Smooth muscle cell of the brain vasculature (primary cell): ENCODE measurements around the gene ELN.
"Not testable (repeated sequence)": the region's sequence is repeated elsewhere in the genome, so short reads cannot be mapped to it uniquely, and the experiment has no call there.

Experiments used
- DNase-seq: peaks from one replicate; pipeline ENCODE4 v3.0.0-alpha.2; 2012; ENCODE audit warnings: low read depth, low spot score

The ELN gene

DNA sequence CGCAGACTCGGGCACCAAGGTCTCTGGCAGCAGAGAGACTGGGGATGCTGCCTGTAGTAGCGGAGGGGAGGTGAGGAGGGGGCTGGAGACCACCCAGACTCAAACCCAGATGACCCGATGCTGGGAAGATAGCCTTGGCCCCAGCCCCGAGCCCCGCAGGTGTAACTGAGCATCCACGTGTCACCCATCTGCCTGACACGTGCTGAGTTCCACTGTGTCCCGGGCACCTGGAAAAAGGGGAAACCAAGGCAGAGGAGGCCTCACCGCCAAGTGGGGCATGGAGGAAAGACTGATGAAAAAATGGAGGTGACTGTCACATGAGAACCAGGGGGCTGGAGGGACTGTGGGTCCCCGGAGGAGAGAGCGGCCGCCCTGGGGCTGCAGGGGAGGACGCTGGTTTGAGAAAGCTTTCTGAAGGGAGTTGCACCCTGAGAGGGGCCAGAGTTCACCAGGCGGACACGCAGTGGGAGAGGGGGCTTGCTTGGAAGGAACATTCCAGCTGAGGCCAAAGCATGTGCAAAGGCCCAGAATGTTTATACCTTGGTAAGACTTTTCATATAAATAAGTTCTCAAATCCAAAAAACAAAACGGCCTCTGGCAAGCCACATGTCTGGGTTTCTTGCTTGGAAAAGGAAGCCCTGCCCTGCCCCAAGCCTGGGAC, 27.4 kb upstream of the ELN start:
- DNase-seq, result no peak

DNA sequence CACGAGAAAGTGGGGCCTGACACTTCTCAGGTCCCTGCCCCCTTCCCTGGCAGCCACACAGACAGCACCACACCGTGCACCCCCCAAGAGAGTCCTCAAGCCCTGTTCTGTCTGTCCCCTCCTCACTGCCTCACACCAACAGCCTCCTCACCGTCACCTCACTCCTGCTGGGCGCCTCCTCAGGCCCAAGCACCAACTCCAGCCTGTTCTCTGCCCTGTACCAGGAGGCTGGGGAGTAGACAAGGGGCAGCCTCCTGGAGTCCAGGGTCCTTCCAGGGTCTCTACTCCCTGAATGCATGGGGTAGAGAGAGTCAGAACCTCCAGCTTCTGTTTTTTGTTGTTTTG, 26.9 kb upstream of the ELN start:
- DNase-seq, result no peak

DNA sequence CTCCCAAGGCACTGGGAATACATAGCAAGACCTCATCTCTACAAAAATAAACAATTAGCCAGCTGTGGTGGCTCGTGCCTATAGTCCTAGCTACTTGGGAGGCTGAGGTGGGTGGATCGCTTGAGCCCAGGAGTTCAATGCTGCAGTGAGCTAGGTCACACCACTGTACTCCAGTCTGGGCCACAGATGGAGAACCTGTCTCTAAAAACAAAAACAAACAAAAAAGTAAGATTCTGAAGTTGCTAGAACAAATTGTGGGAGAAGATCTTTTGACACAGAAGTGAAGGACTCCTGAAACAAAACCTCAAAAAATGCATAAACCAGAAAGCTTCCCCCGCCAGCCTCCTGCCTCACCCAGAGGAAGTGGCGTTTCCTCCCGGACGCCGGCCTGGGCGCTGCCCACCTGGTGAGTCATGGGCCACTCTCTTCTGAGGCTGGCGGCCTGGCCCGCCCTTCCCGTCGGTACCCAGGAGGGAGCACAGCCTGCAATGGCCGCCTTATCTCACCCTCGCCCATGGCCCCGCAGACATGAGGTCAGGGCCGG, 25.4 kb upstream of the ELN start:
- DNase-seq, result no peak

DNA sequence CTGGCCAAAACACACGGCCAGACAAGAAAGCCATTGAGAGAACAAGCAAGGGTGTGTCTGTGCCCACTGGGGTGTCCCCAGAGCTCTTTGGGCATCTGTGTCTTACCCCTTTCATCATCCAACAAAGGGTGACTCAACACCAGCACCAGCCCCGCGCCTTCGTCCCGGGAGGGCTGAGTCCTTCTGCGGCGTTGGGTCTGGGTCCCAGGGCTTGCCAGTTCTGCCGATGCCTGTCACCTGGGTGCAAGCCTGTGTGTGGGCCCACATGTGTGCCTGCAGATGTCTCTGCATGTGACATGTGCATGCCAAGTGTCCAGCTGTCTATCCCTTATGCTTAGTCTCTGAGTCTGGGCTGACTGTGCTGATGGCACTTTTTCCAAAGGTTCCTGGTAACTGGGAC, 24.4 kb upstream of the ELN start:
- no peak for DNase-seq

DNA sequence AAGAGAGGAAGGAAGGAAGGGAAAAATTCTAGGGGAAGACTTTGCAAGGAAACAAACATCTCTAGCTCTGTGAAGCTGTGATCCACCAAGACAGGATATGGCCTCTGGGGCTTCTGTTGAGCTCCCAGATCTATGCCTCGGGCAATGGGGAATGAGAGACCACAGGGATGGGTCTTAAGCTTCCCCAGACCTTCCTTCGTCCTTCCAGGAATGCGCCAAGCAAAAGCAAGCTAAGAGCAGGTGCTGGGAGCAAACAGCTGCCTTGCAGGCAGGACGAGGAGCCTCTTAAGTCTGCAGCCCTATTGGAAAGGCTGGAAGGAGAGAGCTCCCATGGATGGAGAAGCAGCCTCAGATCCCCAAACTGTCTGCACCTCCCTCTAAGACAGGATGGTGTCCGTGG, 21.9 kb upstream of the ELN start:
- DNase-seq, result no peak

DNA sequence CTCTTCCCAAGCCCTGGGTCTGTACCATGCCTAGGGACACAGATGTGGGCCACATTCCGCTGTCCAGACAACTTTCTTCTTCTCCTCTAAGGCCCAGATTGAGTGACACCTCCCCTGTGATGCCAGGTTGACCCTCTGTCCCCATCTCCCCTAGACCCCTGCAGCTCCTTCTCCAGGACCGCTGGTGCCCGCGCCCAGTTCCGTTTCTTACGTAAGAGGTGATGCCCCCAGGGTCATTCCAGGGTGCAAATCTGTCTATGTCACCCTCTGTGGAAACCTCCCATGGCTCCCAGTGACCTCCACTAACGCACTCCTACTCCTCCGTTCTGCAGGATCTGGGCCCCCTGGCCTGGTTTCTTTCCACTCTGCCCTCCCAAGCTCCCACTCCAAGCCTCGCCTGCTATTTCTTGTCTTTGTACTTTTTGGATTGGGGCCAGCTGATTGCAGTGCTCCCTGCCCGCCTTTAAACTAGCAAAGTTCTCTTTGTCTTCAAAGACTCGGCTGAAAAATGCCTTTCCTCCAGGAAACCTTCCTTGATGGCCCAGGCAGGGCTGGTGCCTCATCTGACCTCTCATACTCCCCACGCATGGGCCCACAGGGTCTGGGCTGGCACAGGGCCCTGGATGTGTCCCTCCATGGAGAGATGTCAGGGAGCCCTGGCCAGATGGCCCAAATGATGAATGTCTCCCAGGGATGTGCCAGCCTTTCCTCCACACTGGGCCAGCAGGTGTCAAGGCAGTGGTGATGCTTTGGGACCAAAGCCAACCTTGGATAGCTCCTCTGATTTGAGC, 21.3 kb upstream of the ELN start:
- no peak for DNase-seq

DNA sequence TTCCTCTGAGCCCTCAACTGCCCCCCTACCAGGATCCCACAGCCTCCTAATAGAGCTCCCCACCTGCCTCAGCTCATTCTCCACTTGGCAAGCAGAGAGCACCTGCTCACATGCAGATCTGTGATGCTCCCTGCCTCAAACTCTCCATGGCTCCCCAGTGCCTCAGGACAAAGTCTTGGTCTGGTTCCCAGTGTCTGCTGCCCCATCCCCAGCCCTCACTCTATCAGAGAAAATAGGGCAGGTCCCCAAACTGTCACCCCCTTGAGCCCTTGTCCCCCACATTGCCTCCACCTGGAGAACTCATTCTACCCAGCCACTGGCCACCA, 20.8 kb upstream of the ELN start:
- no peak for DNase-seq

DNA sequence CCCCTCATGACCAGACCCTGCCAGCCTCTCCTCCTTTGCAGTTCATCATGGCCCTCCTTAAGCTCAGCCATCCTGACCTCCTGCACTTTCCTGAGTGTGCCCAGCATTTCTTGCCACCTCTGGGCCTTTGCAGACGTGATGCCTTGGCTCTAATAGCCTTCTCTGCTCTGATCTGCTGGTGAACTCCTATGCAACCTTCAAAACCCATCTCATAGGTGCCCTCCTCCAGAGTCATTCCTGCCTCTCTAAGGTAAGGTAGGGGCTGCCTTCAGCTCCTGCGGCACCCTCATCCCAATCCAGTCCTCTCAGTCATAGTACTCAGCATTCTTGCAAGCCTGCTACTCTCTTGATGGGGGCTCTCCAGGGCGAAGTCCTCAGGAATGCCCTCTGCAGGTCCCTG, 19.3 kb upstream of the ELN start:
- no peak for DNase-seq

DNA sequence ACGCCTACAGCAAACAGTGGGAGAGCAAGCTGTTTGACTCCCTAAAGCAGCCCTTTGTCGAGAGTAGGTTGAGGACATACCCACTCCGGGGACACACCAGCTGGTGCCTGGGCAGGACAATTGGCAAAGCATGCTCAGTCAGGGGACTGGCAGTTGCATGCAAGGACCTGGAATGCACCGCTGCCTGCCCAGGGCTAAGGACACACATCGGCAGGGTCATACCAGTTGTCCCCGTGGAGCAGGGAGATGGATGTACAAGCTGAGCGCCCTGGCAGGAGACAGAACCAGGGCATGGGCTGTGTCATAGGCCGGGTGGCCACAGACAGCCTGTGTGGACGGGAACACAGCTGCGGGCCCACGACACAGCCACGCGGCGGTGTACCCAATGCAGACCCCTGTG, 18.3 kb upstream of the ELN start:
- DNase-seq, result no peak

DNA sequence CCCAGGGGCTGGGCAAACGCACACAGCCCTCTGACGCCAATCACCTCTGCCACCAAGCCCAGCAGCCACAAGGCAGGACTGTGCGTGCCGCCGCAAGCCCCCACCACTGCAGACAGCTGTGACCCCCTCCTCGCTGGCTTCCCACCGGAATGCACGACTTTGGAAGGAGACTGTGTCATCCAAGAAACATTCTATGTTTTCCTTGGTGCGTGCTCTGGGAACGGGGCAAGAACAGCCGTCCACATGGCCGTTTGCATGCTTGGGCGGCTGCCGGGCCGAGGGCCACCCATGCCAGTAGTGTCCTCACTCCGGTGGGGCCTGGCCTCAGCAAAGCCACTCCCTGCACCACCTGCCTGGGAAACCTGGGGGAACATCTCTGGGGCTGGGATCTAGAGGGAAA, 17.6 kb upstream of the ELN start:
- no peak for DNase-seq

DNA sequence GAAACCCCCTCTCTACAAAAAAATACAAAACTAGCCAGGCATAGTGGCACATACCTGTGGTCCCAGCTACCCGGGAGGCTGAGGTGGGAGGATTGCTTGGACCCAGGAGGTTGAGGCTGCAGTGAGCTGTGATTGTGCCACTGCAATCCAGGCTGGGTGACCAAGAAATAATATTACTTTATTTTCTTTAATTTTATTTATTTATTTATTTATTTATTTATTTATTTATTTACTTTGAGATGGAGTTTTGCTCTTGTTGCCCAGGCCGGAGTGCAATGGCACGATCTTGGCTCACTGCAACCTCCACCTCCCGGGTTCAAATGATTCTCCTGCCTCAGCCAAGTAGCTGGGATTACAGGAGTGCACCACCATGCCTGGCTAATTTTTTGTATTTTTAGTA, 16.6 kb upstream of the ELN start:
- not testable (repeated sequence) for DNase-seq

DNA sequence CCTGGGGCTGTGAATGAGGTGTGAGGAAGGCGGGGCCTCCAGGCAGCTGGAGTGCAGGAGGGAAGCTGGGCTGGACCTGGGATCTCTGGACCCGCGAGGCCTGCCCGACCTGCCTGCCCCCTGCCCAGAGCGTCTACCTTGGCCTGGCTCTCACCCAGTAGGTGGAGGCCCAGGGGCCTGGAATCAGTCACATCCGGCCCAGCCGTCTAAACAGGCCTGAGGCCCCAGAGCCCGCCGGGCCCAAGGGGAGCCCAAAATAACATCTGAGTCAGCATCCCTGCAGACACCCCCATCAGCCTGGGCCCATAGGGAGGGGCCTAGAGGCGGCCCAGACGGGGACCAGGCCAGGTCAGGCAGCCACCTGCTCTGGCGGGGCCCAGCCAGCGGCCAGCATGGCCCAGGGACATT, 15.1 kb upstream of the ELN start:
- DNase-seq, result no peak

DNA sequence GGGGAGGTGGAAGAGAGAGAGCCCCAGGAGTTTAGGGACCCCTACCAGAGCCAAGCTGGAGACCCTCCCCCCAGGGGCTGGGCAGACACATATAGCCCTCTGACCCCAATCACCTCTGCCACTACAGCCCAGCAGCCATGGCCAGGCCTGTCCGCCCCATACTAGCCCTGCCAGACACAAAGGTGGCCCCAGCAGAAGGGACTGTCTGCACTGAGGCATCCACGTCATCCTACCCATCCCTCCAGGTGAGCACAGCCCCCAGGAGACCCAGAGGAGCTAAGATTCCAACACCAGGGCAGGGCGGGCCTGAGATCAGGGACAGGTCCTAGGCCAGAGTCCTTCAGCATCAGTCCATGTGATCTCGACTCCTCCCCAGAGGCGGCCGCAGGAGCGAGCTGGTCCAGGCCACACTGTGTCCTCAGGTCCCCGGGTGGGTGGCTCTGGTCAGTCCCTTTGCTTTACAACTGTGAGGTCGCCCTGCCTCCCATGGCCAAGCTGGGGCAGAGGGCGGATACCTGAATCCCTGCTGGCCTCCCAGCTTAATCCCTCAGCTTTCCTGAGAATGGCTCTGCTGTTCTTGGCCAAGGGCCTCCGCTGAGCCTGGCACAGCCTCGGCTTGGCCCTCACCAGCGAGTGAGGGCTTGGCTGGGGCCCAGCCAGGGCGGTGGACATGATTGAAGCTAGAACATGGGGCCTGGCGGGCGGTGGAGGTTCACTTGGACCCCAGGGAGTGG, 14.3 kb upstream of the ELN start:
- DNase-seq, result no peak

DNA sequence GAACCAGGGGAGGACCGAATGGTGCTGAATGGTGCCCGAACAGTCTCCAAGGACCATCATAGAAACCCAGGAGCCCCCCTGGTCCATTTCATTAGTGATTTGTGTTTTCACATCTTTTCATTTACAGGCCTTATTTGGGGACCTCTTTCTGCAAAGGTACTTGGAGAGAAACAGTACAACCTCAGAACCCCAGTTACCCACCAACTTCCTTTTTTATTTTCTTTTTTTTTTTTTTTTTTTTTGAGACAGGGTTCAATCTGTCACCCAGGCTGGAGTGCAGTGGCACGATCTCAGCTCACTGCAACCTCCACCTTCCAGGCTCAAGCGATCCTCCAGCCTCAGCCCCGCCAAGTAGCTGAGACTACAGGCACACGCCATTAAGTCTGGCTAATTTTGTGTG, 13.0 kb upstream of the ELN start:
- DNase-seq, result no peak

DNA sequence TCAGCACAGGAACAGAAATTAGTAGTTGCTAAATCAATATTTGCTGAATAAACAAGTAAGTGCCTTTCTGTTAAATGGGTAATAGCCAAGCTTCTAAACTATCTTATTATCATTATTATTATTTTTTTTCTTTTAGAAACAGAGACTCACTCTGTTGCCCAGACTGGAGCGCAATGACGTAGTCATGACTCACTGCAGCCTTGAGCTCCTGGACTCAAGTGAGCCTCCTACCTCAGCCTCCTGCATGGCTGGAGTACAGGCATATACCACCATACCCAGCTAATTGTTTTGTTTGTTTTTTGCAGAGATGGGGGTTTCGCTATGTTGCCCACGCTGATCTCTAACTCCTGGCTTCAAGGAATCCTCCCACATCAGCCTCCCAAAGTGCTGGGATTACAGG, 12.3 kb upstream of the ELN start:
- no peak for DNase-seq

DNA sequence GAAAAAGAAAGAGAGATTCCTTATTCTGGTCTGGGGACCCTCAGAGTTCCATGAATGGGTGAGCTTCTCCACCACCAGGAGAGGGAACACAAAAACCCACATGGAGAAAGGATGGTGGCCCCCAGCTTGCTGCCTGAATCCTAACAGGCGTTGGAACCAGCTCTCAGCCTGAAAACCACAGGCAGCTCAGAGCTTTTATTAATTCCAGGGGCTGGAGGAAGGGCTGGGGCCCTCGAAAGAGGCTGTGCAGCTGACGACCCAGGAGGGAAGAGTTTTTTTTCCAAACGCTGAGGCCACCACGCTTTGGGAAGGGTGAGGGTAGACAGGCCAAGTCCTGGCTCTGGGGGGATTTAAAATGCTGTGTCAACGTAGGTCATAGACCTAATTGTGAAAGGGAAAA, 10.8 kb upstream of the ELN start:
- DNase-seq, result no peak

DNA sequence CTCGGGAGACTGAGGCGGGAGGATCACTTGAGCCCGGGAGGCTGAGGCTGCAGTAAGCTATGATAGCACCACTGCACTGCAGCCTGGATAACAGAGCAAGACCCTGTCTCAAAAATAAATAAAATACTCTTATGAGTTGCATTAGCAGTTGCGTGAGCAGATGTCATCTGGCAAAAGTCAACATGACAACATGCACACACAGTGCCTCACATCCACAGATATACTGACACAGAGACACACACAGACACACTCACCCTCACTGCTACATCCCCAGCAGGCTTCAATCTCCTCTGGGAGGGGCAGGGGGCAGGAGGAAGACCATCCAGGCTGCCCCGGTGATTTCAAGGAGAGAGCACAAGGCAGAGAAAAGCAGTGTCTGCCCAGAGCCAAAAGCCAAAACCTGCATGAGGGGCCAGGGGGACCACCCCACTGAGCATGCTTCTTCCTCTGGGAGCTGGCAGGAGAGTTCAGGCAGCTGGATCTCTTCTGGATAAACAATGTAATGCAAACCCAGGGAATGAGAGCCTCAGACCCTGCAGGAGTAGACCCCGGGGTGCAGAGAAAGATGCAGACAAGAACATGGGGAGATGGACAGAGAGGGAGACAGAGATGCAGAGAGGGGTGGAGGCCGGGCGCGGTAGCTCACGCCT, 9.6 kb upstream of the ELN start:
- DNase-seq, result no peak

DNA sequence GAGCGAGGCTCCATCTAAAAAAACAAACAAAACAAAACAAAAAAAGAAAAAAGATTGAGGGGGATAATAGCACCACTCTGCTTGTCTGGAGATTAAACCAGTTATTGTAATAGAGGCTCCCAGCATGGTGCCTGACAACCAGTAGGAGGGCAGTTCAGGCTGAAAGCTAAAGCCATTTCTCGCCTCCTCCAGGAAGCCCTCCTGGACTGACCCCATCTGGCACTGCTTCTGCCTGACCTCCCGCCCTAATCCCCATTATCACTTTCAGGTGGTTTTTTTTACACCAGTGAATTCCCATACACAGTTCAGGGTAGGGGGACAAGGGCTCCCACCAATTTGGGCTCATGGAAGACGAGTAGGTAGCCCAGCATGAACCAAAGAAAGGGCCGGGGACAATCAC, 8.8 kb upstream of the ELN start:
- DNase-seq, result no peak

DNA sequence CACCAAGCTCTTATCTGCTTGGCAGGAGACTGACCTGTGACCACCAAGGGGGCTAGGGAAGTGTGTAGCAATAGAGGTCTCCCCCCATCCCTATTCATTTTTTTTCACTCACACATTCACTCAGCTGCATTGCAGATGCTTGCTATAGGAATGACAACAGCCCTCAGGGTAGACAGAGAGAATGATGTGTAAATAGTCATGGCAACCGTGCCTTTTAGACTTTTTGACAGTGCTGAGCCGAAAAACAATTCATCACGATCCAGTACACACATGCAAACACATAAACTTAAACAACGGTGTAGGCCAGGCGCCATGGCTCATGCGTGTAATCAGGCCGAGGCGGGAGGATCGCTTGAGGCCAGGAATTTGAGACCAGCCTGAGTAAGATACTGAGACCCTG, 7.6 kb upstream of the ELN start:
- DNase-seq, result no peak

DNA sequence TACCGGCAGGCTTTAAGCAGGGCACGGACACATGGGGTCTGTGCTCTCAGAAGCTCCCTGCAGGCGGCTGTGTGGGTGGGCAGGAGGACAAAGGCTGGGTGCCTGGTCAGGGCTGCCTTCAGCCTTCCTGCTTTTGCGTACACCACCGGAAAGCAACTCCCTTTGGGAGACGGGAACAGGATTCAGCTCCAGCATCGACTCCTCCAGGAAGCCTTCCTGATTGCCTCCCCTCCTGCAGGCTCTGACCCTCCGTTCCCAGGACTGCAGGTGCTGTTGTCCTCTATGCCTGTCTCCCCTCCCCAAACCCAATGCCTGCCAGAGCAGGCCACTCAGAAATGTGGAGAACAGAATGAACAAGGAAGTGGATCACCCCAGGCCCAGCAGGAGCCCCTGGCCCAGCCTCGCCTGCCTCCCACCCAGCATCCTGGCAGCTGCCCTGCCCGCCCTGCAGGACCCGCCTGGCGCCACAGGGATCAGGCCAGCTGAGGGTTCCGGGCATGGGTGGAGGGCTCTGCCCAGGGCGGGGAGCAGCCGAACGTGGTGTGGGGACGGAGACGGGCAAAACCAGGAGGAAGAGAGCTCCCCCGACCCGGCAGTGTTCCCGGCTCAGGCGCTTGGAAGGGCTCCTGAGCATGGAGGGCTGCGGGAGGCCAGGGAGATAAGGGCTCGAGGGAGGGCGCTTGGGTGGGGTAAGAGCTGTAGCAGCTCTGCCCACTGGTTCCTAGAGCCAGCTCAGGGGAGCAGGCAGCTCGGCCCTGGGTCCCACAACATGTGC, 6.2 kb upstream of the ELN start:
- DNase-seq, result no peak

DNA sequence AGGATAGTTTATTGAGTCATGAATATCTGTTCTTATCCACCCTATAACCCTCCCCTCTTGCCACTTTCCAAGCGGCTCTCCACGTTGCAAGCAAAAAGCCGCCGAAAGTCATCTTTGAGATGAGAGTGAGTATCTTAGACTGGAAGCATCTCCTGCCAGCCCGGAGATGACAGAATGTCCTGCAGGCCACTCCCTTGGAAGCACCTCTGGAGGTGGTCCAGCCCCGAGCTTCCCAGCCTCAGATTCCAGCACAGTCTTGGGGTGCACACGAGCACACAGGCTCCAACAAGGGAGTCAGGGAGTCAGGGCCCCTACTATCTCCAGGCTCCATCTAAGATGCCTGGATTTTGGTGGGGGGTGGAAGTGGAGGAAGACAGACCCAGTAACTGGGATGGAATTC, 5.5 kb upstream of the ELN start:
- DNase-seq, result no peak

DNA sequence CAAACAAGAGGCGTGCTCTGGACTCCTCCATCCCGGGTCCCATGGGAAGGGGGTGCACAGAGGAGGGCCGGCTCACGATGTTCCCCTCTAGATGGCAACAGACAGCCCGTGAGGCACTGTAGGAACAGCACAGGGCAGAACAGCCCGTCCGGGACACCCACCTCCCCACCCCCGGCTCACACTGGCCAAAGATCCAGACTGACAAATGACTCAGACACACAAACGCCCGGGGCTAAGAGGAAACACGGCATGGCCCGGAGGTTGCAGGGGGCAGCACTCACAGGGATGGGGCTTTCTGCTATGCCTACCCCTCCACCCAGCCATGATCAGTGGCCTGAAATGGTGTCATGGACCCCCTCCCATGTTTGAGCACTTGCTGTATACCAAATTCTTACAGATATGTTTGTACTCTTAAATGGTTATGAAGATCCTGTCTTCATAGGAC, 4.9 kb upstream of the ELN start:
- DNase-seq, result no peak
